ENCODE data around the gene TRIM40. TPM values are rescaled to one million over a fixed set of nuclear protein-coding genes. Genes with fewer than 3 reads are reported as not detected.
A peak's percentile ranks its signal among the peaks of the same experiment; 100 is the strongest.

Gene TRIM40
- polyA plus RNA-seq, 2 of the 4 experiments (the other 2 are of a cell fraction): 0.05 TPM

DNA sequence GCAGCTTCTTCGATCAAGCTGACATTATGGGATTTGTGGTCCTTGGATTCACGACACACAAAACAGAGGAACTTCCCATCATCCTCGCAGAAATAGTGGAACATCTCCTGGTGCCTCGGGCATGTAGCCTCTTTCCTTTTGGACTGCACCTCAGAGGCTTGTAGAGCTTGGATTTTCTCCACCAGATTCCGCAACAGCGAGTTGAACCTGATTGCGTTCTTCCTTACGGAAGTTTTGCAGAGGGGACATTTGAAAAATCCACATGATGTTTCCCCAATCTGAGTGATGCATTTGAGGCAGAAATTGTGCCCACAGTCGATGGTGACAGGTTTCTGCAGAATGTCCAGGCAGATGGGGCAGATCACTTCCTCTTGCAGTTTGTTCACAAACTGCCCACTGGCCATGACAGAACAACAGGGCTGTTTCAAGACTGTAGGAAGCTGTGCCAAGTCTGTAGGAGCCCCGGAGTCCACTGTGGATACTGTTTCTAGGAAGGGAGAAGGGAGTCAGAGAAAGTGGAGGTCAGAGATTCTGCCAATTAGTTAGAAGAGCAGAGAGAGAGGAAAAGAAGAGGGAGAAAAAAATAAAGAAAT lies 23.4 kb upstream of the TRIM40 start:
- ATAC-seq (peak in 1 of 2 experiments; percentile 66; a peak in 4 of 6 replicates), DNase-seq (ENCODE audit: low read depth in 1 of 2, low spot score in 1 of 2) (no peak), FAIRE-seq (no peak)
- Histone ChIP-seq H3K9me3 (no peaks in the 10 kb centered on the region), H3K4me1 (peaks cover 33% of the 10 kb centered on the region), H3K4me3 (peak overlapping the region; percentile 17; the same call in 2 of the 3 replicates), H3K27ac (peak overlapping the region; percentile 48 to 73; a peak in 5 of 6 replicates), H3K4me2 (peak overlapping the region; percentile 79)
- POLR2A ChIA-PET: no interaction called here
- TF ChIP-seq, protein P1, sequence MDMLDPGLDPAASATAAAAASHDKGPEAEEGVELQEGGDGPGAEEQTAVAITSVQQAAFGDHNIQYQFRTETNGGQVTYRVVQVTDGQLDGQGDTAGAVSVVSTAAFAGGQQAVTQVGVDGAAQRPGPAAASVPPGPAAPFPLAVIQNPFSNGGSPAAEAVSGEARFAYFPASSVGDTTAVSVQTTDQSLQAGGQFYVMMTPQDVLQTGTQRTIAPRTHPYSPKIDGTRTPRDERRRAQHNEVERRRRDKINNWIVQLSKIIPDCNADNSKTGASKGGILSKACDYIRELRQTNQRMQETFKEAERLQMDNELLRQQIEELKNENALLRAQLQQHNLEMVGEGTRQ (IDR thresholded peaks at IDR 0.05): no peak
- TF ChIP-seq MAZ (IDR thresholded peaks at IDR 0.05; ENCODE audit: borderline replicate concordance, low read depth, low read length) (no peak), POLR2AphosphoS2 (conservative IDR thresholded peaks at IDR 0.05; ENCODE audit: low read length) (no peak), CHD4 (IDR thresholded peaks at IDR 0.05; ENCODE audit: borderline replicate concordance) (no peak), NR3C1 (IDR thresholded peaks at IDR 0.05) (no peak), NFE2L2 (conservative IDR thresholded peaks at IDR 0.05; ENCODE audit: low read length) (no peak), ESRRA (IDR thresholded peaks at IDR 0.05; ENCODE audit: borderline replicate concordance, low read length) (no peak), CBX2 (IDR thresholded peaks at IDR 0.05; ENCODE audit: borderline replicate concordance, low read depth) (no peak), PHF8 (IDR thresholded peaks at IDR 0.05; ENCODE audit: borderline replicate concordance, low read depth) (no peak), BHLHE40 (IDR thresholded peaks at IDR 0.05; ENCODE audit: low read depth, low read length) (no peak), GATA3 (IDR thresholded peaks at IDR 0.05; ENCODE audit: borderline replicate concordance) (no peak), RAD21 (conservative IDR thresholded peaks at IDR 0.05 in 1 of 2, IDR thresholded peaks at IDR 0.05 in 1 of 2) (no peak), SREBF2 (IDR thresholded peaks at IDR 0.05) (no peak)
- TF ChIP-seq, protein P2, sequence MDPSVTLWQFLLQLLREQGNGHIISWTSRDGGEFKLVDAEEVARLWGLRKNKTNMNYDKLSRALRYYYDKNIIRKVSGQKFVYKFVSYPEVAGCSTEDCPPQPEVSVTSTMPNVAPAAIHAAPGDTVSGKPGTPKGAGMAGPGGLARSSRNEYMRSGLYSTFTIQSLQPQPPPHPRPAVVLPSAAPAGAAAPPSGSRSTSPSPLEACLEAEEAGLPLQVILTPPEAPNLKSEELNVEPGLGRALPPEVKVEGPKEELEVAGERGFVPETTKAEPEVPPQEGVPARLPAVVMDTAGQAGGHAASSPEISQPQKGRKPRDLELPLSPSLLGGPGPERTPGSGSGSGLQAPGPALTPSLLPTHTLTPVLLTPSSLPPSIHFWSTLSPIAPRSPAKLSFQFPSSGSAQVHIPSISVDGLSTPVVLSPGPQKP (IDR thresholded peaks at IDR 0.05; ENCODE audit: low read depth, low read length): no peak
- TF ChIP-seq, protein P3, sequence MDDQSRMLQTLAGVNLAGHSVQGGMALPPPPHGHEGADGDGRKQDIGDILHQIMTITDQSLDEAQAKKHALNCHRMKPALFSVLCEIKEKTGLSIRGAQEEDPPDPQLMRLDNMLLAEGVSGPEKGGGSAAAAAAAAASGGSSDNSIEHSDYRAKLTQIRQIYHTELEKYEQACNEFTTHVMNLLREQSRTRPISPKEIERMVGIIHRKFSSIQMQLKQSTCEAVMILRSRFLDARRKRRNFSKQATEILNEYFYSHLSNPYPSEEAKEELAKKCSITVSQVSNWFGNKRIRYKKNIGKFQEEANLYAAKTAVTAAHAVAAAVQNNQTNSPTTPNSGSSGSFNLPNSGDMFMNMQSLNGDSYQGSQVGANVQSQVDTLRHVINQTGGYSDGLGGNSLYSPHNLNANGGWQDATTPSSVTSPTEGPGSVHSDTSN (IDR thresholded peaks at IDR 0.05): no peak
- TF ChIP-seq, protein P4, sequence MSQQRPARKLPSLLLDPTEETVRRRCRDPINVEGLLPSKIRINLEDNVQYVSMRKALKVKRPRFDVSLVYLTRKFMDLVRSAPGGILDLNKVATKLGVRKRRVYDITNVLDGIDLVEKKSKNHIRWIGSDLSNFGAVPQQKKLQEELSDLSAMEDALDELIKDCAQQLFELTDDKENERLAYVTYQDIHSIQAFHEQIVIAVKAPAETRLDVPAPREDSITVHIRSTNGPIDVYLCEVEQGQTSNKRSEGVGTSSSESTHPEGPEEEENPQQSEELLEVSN (IDR thresholded peaks at IDR 0.05; ENCODE audit: borderline replicate concordance, low read depth): no peak
- TF ChIP-seq, protein P5, sequence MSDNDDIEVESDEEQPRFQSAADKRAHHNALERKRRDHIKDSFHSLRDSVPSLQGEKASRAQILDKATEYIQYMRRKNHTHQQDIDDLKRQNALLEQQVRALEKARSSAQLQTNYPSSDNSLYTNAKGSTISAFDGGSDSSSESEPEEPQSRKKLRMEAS (IDR thresholded peaks at IDR 0.05): no peak
- TF ChIP-seq, protein P6, sequence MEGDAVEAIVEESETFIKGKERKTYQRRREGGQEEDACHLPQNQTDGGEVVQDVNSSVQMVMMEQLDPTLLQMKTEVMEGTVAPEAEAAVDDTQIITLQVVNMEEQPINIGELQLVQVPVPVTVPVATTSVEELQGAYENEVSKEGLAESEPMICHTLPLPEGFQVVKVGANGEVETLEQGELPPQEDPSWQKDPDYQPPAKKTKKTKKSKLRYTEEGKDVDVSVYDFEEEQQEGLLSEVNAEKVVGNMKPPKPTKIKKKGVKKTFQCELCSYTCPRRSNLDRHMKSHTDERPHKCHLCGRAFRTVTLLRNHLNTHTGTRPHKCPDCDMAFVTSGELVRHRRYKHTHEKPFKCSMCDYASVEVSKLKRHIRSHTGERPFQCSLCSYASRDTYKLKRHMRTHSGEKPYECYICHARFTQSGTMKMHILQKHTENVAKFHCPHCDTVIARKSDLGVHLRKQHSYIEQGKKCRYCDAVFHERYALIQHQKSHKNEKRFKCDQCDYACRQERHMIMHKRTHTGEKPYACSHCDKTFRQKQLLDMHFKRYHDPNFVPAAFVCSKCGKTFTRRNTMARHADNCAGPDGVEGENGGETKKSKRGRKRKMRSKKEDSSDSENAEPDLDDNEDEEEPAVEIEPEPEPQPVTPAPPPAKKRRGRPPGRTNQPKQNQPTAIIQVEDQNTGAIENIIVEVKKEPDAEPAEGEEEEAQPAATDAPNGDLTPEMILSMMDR (IDR thresholded peaks at IDR 0.05): no peak
- TF ChIP-seq, protein P7, sequence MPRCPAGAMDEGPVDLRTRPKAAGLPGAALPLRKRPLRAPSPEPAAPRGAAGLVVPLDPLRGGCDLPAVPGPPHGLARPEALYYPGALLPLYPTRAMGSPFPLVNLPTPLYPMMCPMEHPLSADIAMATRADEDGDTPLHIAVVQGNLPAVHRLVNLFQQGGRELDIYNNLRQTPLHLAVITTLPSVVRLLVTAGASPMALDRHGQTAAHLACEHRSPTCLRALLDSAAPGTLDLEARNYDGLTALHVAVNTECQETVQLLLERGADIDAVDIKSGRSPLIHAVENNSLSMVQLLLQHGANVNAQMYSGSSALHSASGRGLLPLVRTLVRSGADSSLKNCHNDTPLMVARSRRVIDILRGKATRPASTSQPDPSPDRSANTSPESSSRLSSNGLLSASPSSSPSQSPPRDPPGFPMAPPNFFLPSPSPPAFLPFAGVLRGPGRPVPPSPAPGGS (IDR thresholded peaks at IDR 0.05): no peak
- CTCF ChIA-PET: interaction anchor here (1.1 to 16.7 kb wide), 3 partner anchors 10 to 107 kb away, joined by 4 to 353 read pairs (median 21); partner anchors contain the start of gene TRIM40
- 54% methylated on average over 10 of the region's 10 CpGs for WGBS (ENCODE audit: missing lambda C conversion rate)

Measured in A549 (cell line).